WTC11 (cell line): ENCODE measurements around the gene SLC44A5. TPM values are rescaled to one million over a fixed set of nuclear protein-coding genes. Genes with fewer than 3 reads are reported as not detected.

ENCODE experiments used
- ATAC-seq: fragments of 200-7000 bp; cut with Tn5 transposase; 2 replicates; pipeline ENCODE4 v1.10.0; 2021; ENCODE audit warnings: mild to moderate bottlenecking, moderate library complexity
- CTCF ChIA-PET: fragments of 300-600 bp; sonication (Branson Sonifier 250); formaldehyde crosslinking; loops from one replicate; lab custom pipeline; 2021; ENCODE audit warnings: antibody characterized with exemption; lab: Charles Lee
- POLR2A ChIA-PET: fragments of 350-600 bp; sonication (Branson Sonifier 250); formaldehyde crosslinking; loops from one replicate; lab custom pipeline; 2021; ENCODE audit warnings: antibody characterized with exemption; lab: Charles Lee
- DNase-seq: peaks from one replicate; pipeline ENCODE4 v3.0.0; 2021; ENCODE audit warnings: low spot score
- H3K27ac Mint-ChIP-seq: 2 replicates; pipeline ENCODE4 v1.8.0; 2021; ENCODE audit warnings: mixed read lengths
- H3K27me3 Mint-ChIP-seq: 2 replicates; pipeline ENCODE4 v1.8.0; 2021; ENCODE audit warnings: low read depth, mild to moderate bottlenecking, moderate library complexity, mixed read lengths
- H3K36me3 Mint-ChIP-seq: 2 replicates; pipeline ENCODE4 v1.8.0; 2021; ENCODE audit warnings: mixed read lengths
- H3K4me1 Mint-ChIP-seq: 2 replicates; pipeline ENCODE4 v1.8.0; 2022; ENCODE audit warnings: mixed read lengths
- H3K4me3 Mint-ChIP-seq: 2 replicates; pipeline ENCODE4 v1.8.0; 2021; ENCODE audit warnings: mild to moderate bottlenecking, moderate library complexity, mixed read lengths
- H3K9me3 Mint-ChIP-seq: 2 replicates; pipeline ENCODE4 v1.8.0; 2021; ENCODE audit warnings: mixed read lengths
- ARID4B ChIP-seq: sonication (generic); formaldehyde crosslinking; IDR thresholded peaks from 2 replicates; pipeline ENCODE4 v1.8.0; 2023; ENCODE audit warnings: missing genetic modification reagents, mild to moderate bottlenecking, borderline replicate concordance
- ATF1 ChIP-seq: sonication (generic); formaldehyde crosslinking; IDR thresholded peaks from 2 replicates; pipeline ENCODE4 v1.8.1; 2023; ENCODE audit warnings: mild to moderate bottlenecking, moderate library complexity, missing genetic modification reagents
- ATF2 ChIP-seq: sonication (generic); formaldehyde crosslinking; IDR thresholded peaks from 2 replicates; pipeline ENCODE4 v1.8.1; 2022; ENCODE audit warnings: low read depth, missing genetic modification reagents, borderline replicate concordance
- ATF3 ChIP-seq: sonication (generic); formaldehyde crosslinking; conservative IDR thresholded peaks from 2 replicates; pipeline ENCODE4 v1.8.1; 2022; ENCODE audit warnings: mild to moderate bottlenecking, missing genetic modification reagents
- CREB1 ChIP-seq: sonication (generic); formaldehyde crosslinking; IDR thresholded peaks from 2 replicates; pipeline ENCODE4 v1.8.0; 2023; ENCODE audit warnings: mild to moderate bottlenecking, missing genetic modification reagents
- E2F5 ChIP-seq: sonication (generic); formaldehyde crosslinking; IDR thresholded peaks from 2 replicates; pipeline ENCODE4 v1.8.1; 2022; ENCODE audit warnings: mild to moderate bottlenecking, moderate library complexity, missing genetic modification reagents
- ELF4 ChIP-seq: sonication (generic); formaldehyde crosslinking; IDR thresholded peaks from 2 replicates; pipeline ENCODE4 v1.8.1; 2022; ENCODE audit warnings: low read depth, mild to moderate bottlenecking, moderate library complexity, missing genetic modification reagents
- ESRRA ChIP-seq: sonication (generic); formaldehyde crosslinking; IDR thresholded peaks from 2 replicates; pipeline ENCODE4 v1.8.1; 2022; ENCODE audit warnings: mild to moderate bottlenecking, missing genetic modification reagents, borderline replicate concordance
- FOXP4 ChIP-seq: sonication (generic); formaldehyde crosslinking; IDR thresholded peaks from 2 replicates; pipeline ENCODE4 v1.8.0; 2022; ENCODE audit warnings: mild to moderate bottlenecking, missing genetic modification reagents
- GRHL2 ChIP-seq: fragments of 250-450 bp; sonication (Bioruptor Pico); IDR thresholded peaks from 2 replicates; pipeline ENCODE4 v1.8.0; 2022; ENCODE audit warnings: mild to moderate bottlenecking, moderate library complexity; ENCODE audit not compliant: insufficient replicate concordance, severe bottlenecking
- JAZF1 ChIP-seq: fragments of 250-450 bp; sonication (Bioruptor Pico); IDR thresholded peaks from 2 replicates; pipeline ENCODE4 v1.9.0; 2021; ENCODE audit warnings: moderate library complexity, mild to moderate bottlenecking, inconsistent platforms
- NFYB ChIP-seq: sonication (generic); formaldehyde crosslinking; conservative IDR thresholded peaks from 2 replicates; pipeline ENCODE4 v1.8.0; 2022; ENCODE audit warnings: low read depth, missing genetic modification reagents
- OVOL2 ChIP-seq: fragments of 250-450 bp; sonication (Bioruptor Pico); IDR thresholded peaks from 2 replicates; pipeline ENCODE4 v1.9.0; 2021; ENCODE audit warnings: mild to moderate bottlenecking, borderline replicate concordance
- RELA ChIP-seq: sonication (generic); formaldehyde crosslinking; IDR thresholded peaks from 2 replicates; pipeline ENCODE4 v1.8.1; 2022; ENCODE audit warnings: missing genetic modification reagents, mild to moderate bottlenecking, borderline replicate concordance
- SMAD3 ChIP-seq: sonication (generic); formaldehyde crosslinking; IDR thresholded peaks from 2 replicates; pipeline ENCODE4 v1.8.0; 2022; ENCODE audit warnings: missing genetic modification reagents, mild to moderate bottlenecking, borderline replicate concordance
- SP1 ChIP-seq: sonication (generic); formaldehyde crosslinking; conservative IDR thresholded peaks from 2 replicates; pipeline ENCODE4 v1.8.1; 2022; ENCODE audit warnings: missing genetic modification reagents
- STAT6 ChIP-seq: sonication (generic); formaldehyde crosslinking; conservative IDR thresholded peaks from 2 replicates; pipeline ENCODE4 v1.8.1; 2023; ENCODE audit warnings: mild to moderate bottlenecking, low read depth, missing genetic modification reagents, moderate library complexity
- ZBTB43 ChIP-seq: sonication (generic); formaldehyde crosslinking; IDR thresholded peaks from 2 replicates; pipeline ENCODE4 v1.8.1; 2023; ENCODE audit warnings: mild to moderate bottlenecking, missing genetic modification reagents
- ZNF121 ChIP-seq: sonication (generic); formaldehyde crosslinking; IDR thresholded peaks from 2 replicates; pipeline ENCODE4 v1.8.0; 2023; ENCODE audit warnings: missing genetic modification reagents
- ZNF532 ChIP-seq: fragments of 250-450 bp; sonication (Bioruptor Pico); IDR thresholded peaks from 2 replicates; pipeline ENCODE4 v1.9.0; 2021; ENCODE audit warnings: mild to moderate bottlenecking, borderline replicate concordance
- total RNA-seq: library from RNA; stranded (reverse); gene quantifications from 3 replicates; pipeline ENCODE4 v1.2.3, GENCODE V29; 2021

SLC44A5 gene
- total RNA-seq, 1 experiment from 2014 or later = 1.8 TPM

- no peak overlapping the region for H3K4me3 Mint-ChIP-seq
- 0 out of 2 replicates have a peak, but pooled peaks cover 3% of the 10 kb centered on the region for H3K4me1 Mint-ChIP-seq
- peaks cover 23% of the 10 kb centered on the region for H3K9me3 Mint-ChIP-seq
- DNase-seq = no peak
- H3K27ac Mint-ChIP-seq = no peak overlapping the region
- CTCF ChIA-PET = no interaction called here
- TF ChIP-seq CREB1 (CRISPR knock-in tag) (no peak), ATF3 (CRISPR knock-in tag) (no peak), ESRRA (CRISPR knock-in tag) (no peak), FOXP4 (no peak), SMAD3 (no peak), JAZF1 (CRISPR knock-in tag) (no peak), ATF1 (no peak), NFYB (no peak), ELF4 (CRISPR knock-in tag) (no peak), ARID4B (CRISPR knock-in tag) (no peak), ZNF121 (no peak), ZBTB43 (CRISPR knock-in tag) (no peak), GRHL2 (CRISPR knock-in tag) (no peak), ZNF532 (CRISPR knock-in tag) (no peak), ATF2 (CRISPR knock-in tag) (no peak), SP1 (CRISPR knock-in tag) (no peak), STAT6 (CRISPR knock-in tag) (no peak), E2F5 (CRISPR knock-in tag) (no peak), OVOL2 (CRISPR knock-in tag) (no peak), RELA (no peak)
- TF ChIP-seq, all 79 proteins: peak for 0
- no peaks in the 10 kb centered on the region for H3K27me3 Mint-ChIP-seq
- H3K36me3 Mint-ChIP-seq = no peaks in the 10 kb centered on the region
- POLR2A ChIA-PET = no interaction called here
- no peak for ATAC-seq
These were observed 103.9 kb downstream of the SLC44A5 start for GRCh38 chr1:75506976-75507375.
